Activated CD8-positive, alpha-beta memory T cell treated with anti-CD3 and anti-CD28 coated beads, Interleukin-2, amount 10 ng/mL, durations not matched to agents 7 days and 5 days (primary cell): ENCODE measurements around the gene WDR18. TPM values are rescaled to one million over a fixed set of nuclear protein-coding genes. Genes with fewer than 3 reads are reported as not detected.

ENCODE experiments used
- ATAC-seq: fragments of 150-1000 bp; cut with Tn5 transposase; one replicate; pipeline ENCODE4 v1.10.0; 2021; ENCODE audit warnings: moderate library complexity
- CTCF ChIA-PET: fragments of 350-600 bp; sonication (Branson Sonifier 250); formaldehyde crosslinking; loops from one replicate; lab custom pipeline; 2021; ENCODE audit warnings: antibody characterized with exemption; lab: Charles Lee
- DNase-seq: peaks from one replicate; pipeline ENCODE4 v3.0.0-alpha.2; 2020
- H3K27ac Mint-ChIP-seq: one replicate; pipeline ENCODE4 v1.8.0; 2021; ENCODE audit warnings: mild to moderate bottlenecking, mixed read lengths
- H3K27me3 Mint-ChIP-seq: one replicate; pipeline ENCODE4 v1.8.0; 2021; ENCODE audit warnings: mixed read lengths
- H3K36me3 Mint-ChIP-seq: one replicate; pipeline ENCODE4 v1.8.0; 2021; ENCODE audit warnings: mild to moderate bottlenecking, mixed read lengths
- H3K4me1 Mint-ChIP-seq: one replicate; pipeline ENCODE4 v1.8.0; 2021; ENCODE audit warnings: mixed read lengths
- H3K4me3 Mint-ChIP-seq: one replicate; pipeline ENCODE4 v1.8.0; 2021; ENCODE audit warnings: mild to moderate bottlenecking, moderate library complexity, mixed read lengths
- H3K9me3 Mint-ChIP-seq: one replicate; pipeline ENCODE4 v1.8.0; 2022; ENCODE audit warnings: low read depth, mixed read lengths
- total RNA-seq, 2 experiments: library from RNA; stranded (reverse); gene quantifications; one replicate each; pipeline ENCODE4 v1.2.3, GENCODE V29; 2021

WDR18 gene
- total RNA-seq, 2 experiments from 2014 or later = 64.5 to 87.9 TPM

- Mint-ChIP-seq H3K9me3 (no peaks in the 10 kb centered on the region), H3K4me3 (no peak overlapping the region), H3K36me3 (peaks cover 1% of the 10 kb centered on the region), H3K4me1 (no peaks in the 10 kb centered on the region), H3K27me3 (peaks cover 7% of the 10 kb centered on the region), H3K27ac (no peak overlapping the region)
- ATAC-seq = no peak
- no peak for DNase-seq
- CTCF ChIA-PET = interaction anchor here (0.6 to 2.3 kb wide), 3 partner anchors 8 to 83 kb away, joined by 3 to 5 read pairs (median 4); no protein-coding TSS in a partner anchor
Measured at GRCh38 chr19:1004803-1005664, 20.9 kb downstream of the WDR18 start.

DNA sequence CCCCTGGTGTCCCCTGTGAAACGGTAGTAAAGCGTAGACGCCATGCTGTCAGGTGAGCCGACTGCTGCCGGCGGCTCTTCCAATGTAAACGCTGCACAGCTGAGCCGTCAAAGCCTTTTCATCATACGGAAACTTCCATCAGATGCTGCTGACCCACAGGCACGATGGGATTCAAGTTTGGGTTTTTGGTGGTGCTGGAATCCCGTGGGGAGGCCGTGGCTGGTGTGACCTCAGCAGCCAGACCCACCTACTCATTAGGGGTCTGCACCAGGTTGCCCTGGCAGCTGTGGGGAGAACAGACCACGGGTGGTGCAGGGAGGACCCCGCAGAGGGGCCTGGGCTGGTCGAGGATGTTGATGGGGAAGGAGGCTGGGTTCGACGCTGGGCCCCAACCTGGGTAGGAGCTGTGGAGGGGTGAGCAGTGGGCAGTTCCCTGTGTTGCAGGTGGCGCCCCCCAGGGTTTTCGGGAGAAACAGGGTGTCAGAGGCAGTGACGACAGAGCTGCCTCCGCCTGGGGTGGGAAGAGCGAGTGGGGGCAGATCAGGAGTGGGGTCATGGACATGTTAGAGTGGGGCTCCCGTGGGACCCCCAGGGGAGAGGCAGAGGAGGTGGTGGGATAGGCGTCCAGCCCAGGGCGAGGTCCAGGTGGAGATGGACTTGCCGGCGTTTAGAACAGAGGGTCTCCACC lies 22.7 kb downstream of the WDR18 start:
- no peaks in the 10 kb centered on the region for H3K4me1 Mint-ChIP-seq
- peaks cover 3% of the 10 kb centered on the region for H3K27me3 Mint-ChIP-seq
- no peak for ATAC-seq
- H3K27ac Mint-ChIP-seq = no peak overlapping the region
- no peak for DNase-seq
- CTCF ChIA-PET = interaction anchor here (1.0 to 2.3 kb wide), 3 partner anchors 10 to 23 kb away, joined by 3 to 5 read pairs (median 4); partner anchors contain the start of gene WDR18
- H3K4me3 Mint-ChIP-seq = no peak overlapping the region
- H3K36me3 Mint-ChIP-seq = peaks cover 3% of the 10 kb centered on the region
- no peaks in the 10 kb centered on the region for H3K9me3 Mint-ChIP-seq

GRCh38 chr19:1007399-1008251 lies 23.5 kb downstream of the WDR18 start:
- CTCF ChIA-PET = interaction anchor here (1.0 to 2.3 kb wide), 3 partner anchors 11 to 23 kb away, joined by 3 to 5 read pairs (median 4); partner anchors contain the start of gene WDR18
- no peak overlapping the region for H3K4me3 Mint-ChIP-seq

DNA sequence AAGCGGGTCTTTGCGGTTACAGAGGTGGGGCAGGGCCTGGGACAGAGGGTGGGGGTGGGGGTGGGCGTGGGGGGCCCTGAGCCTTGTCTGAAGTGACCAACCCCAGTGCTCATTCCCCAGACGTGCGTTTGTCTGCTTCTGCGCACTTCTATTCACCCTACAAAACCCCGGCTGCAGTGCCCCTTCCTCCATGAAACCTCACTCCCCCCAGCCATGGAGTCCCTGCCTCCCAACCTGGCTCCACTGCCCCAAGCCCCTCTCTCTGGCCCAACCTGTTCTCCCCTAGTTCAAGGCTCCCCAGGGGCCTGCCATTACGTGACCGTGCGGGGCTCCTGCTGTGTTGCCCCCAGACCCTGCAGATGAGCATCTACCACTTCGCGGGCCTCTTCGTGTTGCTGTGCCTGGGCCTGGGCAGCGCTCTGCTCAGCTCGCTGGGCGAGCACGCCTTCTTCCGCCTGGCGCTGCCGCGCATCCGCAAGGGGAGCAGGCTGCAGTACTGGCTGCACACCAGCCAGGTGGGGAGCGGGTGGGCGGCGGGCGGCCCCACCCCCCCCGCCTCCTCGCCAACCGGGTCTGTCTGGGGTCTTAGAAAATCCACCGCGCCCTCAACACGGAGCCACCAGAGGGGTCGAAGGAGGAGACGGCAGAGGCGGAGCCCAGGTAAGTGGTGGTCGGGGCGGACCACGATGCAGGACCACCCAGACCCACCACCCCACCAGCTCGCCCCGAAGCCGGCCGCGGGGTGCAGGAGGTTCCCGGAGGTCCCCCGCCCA lies 24.3 kb downstream of the WDR18 start:
- peaks cover 4% of the 10 kb centered on the region for H3K36me3 Mint-ChIP-seq
- ATAC-seq (no peak), DNase-seq (no peak)
- CTCF ChIA-PET = no interaction called here
- no peak overlapping the region for H3K27ac Mint-ChIP-seq
- no peaks in the 10 kb centered on the region for H3K9me3 Mint-ChIP-seq
- no peaks in the 10 kb centered on the region for H3K27me3 Mint-ChIP-seq
- no peaks in the 10 kb centered on the region for H3K4me1 Mint-ChIP-seq
- H3K4me3 Mint-ChIP-seq = no peak overlapping the region

More at GRCh38 chr19:1007399-1008251, 23.5 kb downstream of the WDR18 start:
- H3K9me3 Mint-ChIP-seq = no peaks in the 10 kb centered on the region
- ATAC-seq (no peak), DNase-seq (no peak)
- peaks cover 1% of the 10 kb centered on the region for H3K27me3 Mint-ChIP-seq
- H3K4me1 Mint-ChIP-seq = no peaks in the 10 kb centered on the region
- peaks cover 4% of the 10 kb centered on the region for H3K36me3 Mint-ChIP-seq
- H3K27ac Mint-ChIP-seq = no peak overlapping the region

DNA sequence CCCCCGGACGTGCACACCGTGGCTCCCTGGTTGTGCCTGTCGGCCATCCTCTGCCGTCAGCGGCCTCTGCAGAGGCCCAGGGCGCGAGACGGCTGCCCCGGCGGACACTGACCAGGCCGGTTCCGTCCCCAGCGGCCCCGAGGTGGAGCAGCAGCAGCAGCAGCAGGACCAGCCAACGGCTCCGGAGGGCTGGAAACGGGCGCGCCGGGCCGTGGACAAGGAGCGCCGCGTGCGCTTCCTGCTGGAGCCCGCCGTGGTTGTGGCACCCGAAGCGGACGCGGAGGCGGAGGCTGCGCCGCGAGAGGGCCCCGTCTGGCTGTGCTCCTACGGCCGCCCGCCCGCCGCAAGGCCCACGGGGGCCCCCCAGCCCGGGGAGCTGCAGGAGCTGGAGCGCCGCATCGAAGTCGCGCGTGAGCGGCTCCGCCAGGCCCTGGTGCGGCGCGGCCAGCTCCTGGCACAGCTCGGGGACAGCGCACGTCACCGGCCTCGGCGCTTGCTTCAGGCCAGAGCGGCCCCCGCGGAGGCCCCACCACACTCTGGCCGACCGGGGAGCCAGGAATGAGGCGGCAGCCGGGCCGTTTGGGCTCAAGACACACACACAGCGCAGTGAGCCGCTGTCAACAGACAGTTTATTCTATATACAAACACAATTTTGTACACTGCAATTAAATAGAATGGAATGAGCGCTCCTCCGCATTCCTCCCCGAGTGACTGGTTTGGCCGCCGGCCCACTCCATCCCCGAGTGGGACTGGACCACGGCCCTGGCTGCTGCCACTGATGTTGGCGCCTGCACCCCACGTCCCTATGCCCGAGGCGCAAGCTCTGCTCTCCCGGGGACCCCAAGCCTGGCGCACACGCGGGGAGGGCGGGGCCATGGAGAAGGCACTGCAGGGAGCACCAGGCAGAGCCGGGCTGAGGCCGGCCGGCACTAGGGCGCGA lies 25.2 kb downstream of the WDR18 start:
- Mint-ChIP-seq H3K4me1 (no peaks in the 10 kb centered on the region), H3K27me3 (no peaks in the 10 kb centered on the region), H3K27ac (no peak overlapping the region), H3K36me3 (peaks cover 4% of the 10 kb centered on the region), H3K4me3 (no peak overlapping the region), H3K9me3 (no peaks in the 10 kb centered on the region)
- no peak for DNase-seq
- CTCF ChIA-PET = no interaction called here
- no peak for ATAC-seq

- H3K36me3 Mint-ChIP-seq = peaks cover 4% of the 10 kb centered on the region
- H3K27me3 Mint-ChIP-seq = no peaks in the 10 kb centered on the region
- H3K27ac Mint-ChIP-seq = no peak overlapping the region
- CTCF ChIA-PET = no interaction called here
- no peak for DNase-seq
- H3K4me1 Mint-ChIP-seq = no peaks in the 10 kb centered on the region
- no peaks in the 10 kb centered on the region for H3K9me3 Mint-ChIP-seq
- ATAC-seq = no peak
- no peak overlapping the region for H3K4me3 Mint-ChIP-seq
Measured at GRCh38 chr19:1009981-1010538, 25.9 kb downstream of the WDR18 start.

DNA sequence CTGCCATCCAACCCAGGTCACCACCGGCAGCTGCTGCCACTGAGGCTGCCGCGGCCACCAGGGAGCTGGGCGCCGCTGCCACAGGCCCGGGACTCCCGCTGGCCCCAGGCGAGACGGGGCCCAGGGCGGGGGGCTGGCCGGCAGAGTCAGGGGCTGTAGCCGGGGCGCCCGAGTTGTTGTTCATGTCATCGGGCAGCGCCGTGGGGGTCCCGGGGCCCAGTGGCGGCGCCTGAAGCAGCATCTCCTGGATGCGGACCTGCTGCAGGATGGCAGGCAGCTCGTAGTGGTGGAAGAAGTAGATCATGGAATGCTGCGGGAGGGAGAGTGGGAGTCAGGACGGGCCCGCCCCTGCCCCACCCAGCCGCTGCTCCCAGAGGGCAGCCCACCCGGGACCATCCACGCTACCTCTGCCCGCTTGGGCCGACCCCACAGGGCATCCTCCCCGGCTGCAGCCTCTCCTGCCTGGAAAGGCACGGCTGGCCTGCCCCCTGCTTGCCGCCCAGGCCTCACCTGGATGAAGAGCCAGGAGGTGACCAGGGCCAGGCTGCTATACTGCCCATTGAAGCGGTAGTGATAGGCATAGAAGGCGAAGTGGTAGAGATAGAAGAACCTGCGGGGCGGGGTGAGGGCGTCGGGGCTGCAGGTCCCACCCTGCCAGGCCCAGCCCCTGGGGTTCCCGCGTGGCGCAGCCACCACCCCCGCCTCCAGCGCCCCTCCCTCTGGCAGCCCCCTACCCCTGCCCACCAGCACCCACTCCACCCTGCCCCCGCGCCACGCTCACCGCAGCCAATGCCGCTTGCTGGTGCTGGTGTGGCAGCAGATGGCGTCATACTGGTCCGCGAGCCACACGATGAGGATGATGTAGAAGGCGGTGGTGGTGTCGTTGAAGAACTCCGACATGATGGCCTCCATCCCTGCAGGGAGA lies 26.7 kb downstream of the WDR18 start:
- ATAC-seq (no peak), DNase-seq (no peak)
- Mint-ChIP-seq H3K4me1 (no peaks in the 10 kb centered on the region), H3K4me3 (no peak overlapping the region), H3K27me3 (no peaks in the 10 kb centered on the region), H3K36me3 (peaks cover 4% of the 10 kb centered on the region), H3K9me3 (no peaks in the 10 kb centered on the region), H3K27ac (no peak overlapping the region)
- CTCF ChIA-PET = no interaction called here

DNA sequence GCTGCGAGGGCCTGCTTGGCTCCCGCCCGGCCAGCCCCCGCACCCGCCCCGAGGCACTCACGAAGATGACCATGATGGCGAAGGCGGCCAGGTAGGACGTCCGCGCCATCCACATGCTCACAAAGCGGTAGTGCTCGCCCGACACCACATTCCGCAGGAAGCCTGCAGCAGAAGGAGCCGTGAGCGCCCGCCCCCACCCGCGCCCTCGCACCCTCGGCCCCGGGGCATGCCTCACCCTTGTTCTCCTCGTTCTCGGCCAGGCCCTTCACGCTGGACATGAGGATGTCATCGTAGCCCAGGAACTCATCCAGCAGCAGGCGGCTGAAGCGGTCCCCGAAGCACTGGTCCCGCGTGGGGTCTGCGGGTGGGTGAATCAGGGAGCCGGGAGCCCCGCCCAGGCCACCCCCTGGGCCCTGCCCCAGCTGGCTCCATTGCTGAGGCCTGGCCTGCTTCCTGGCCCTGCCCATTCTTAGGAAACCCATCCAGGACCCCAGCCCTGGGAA lies 27.7 kb downstream of the WDR18 start:
- Mint-ChIP-seq H3K4me3 (no peak overlapping the region), H3K27ac (no peak overlapping the region), H3K36me3 (peaks cover 6% of the 10 kb centered on the region), H3K9me3 (no peaks in the 10 kb centered on the region), H3K27me3 (no peaks in the 10 kb centered on the region), H3K4me1 (peaks cover 5% of the 10 kb centered on the region)
- CTCF ChIA-PET = no interaction called here
- no peak for ATAC-seq
- no peak for DNase-seq

DNA sequence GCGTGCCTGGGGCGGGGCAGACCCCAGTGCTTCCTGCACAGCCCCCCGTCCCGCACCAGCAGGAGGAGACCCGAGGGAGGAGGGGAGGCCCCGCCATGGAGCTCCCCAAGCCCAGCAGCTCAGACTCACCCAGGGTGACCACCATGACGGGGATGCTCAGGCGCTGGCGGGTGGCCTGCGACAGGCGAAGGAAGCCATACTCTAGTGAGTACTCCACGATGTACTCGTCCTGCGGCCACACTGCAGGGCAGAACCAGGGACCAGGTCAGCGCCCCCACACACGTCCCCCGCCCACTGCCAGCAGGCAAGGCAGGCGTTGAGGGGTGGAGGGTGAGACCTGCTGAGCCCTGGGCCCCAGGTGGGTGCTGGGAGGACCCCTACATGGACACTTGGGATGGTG lies 28.2 kb downstream of the WDR18 start:
- no peak for ATAC-seq
- peaks cover 8% of the 10 kb centered on the region for H3K36me3 Mint-ChIP-seq
- no peak overlapping the region for H3K27ac Mint-ChIP-seq
- H3K4me1 Mint-ChIP-seq = peaks cover 10% of the 10 kb centered on the region
- no peaks in the 10 kb centered on the region for H3K9me3 Mint-ChIP-seq
- no peak overlapping the region for H3K4me3 Mint-ChIP-seq
- no peak for DNase-seq
- CTCF ChIA-PET = no interaction called here
- H3K27me3 Mint-ChIP-seq = no peaks in the 10 kb centered on the region

- ATAC-seq (no peak), DNase-seq (no peak)
- Mint-ChIP-seq H3K27me3 (no peaks in the 10 kb centered on the region), H3K4me1 (peaks cover 19% of the 10 kb centered on the region), H3K27ac (no peak overlapping the region), H3K36me3 (peaks cover 8% of the 10 kb centered on the region), H3K4me3 (no peak overlapping the region), H3K9me3 (no peaks in the 10 kb centered on the region)
- CTCF ChIA-PET = no interaction called here
Measured at GRCh38 chr19:1013218-1013617, 29.1 kb downstream of the WDR18 start.
